Measurements from ENCODE around the gene RIPK1.
"Not testable (repeated sequence)": the region's sequence is repeated elsewhere in the genome, so short reads cannot be mapped to it uniquely, and the experiment has no call there.

GRCh38 chr6:3156184-3157130 lies 88.2 kb downstream of the RIPK1 start:
- TF ChIP-seq CTCF (IDR thresholded peaks at IDR 0.05; ENCODE audit: insufficient read depth, low read length, poor library complexity, severe bottlenecking); EZH2phosphoT487 (conservative IDR thresholded peaks at IDR 0.05; ENCODE audit: low read length): not testable (repeated sequence)

Measured in SU-DHL-6 (cell line).